Mucosa of descending colon (tissue), 3 donors: ENCODE measurements around the gene ENAH. TPM values are rescaled to one million over a fixed set of nuclear protein-coding genes. Genes with fewer than 3 reads are reported as not detected.

Experiments used
- ATAC-seq: fragments of 200-7000 bp; cut with Tn5 transposase; one replicate; pipeline ENCODE4 v1.9.1; 2020; ENCODE audit warnings: mild to moderate bottlenecking, moderate library complexity
- DNase-seq, 3 donors: peaks; one replicate each; pipeline ENCODE4 v3.0.0-alpha.2; 2020
- H3K36me3 ChIP-seq: fragments of 200-600 bp; one replicate; pipeline ENCODE4 v1.8.0; 2021; ENCODE audit warnings: low read depth, mild to moderate bottlenecking
- H3K4me1 ChIP-seq: fragments of 200-600 bp; one replicate; pipeline ENCODE4 v1.8.0; 2021; ENCODE audit warnings: low read depth, mild to moderate bottlenecking
- H3K4me3 ChIP-seq: fragments of 200-600 bp; one replicate; pipeline ENCODE4 v1.8.0; 2021; ENCODE audit warnings: mild to moderate bottlenecking
- H3K9me3 ChIP-seq: fragments of 200-600 bp; one replicate; pipeline ENCODE4 v1.8.0; 2021; ENCODE audit warnings: mild to moderate bottlenecking
- intact Hi-C, 2 donors: fragments of 100-400 bp; cut with DNase I in 1 of 2; cut with micrococcal nuclease in 1 of 2; formaldehyde crosslinking; loops; one replicate each; pipeline versions ENCODE4 v1.11.0 to v1.11.1; 2022; cut with DNase I, micrococcal nuclease
- total RNA-seq, 3 donors: library from RNA; stranded (reverse); fragmentation: NEBNext Ultra II Directional in 2 of 3; extraction: Animal tissue kit (Norgen Biotek cat#: 25700) in 2 of 3; gene quantifications; one replicate each; pipeline versions ENCODE4 v1.2.1 to v1.2.4, GENCODE V29; 2021 to 2023
- TF ChIP-seq, protein P1 (sequence below): fragments of 200-600 bp; IDR thresholded peaks from one replicate; pipeline ENCODE4 v1.8.0; 2022; ENCODE audit warnings: antibody characterized with exemption, mild to moderate bottlenecking
- donor health status: DM: no; HTN: no; CAD: no; lungs with moderate emphysema.
- donor health status: DM: no; HTN: no; CAD: no.
- donor health status: DM: no; HTN: yes; CAD: no.

Gene ENAH
- total RNA-seq, 3 donors from 2014 or later = 17.6 to 130 (median 41.3) TPM

DNA sequence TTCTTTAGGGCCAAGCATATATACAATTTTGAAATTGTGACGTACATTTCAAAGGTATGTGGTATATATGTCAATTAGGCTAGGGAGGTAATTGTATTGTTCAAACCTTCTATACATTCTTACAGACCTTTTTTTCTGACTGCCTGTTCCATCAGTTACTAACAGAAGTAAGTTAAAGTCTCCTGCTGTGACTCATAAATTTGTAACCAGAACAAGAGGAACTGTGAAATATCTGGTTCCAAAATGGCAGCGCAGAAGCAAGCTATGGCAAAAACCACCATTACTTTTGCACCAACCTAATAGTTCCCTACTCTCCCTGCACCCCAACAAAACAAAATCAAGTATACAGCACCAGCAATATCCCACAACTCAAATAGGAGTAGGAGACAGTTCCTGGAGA lies 93.6 kb downstream of the ENAH start:
- H3K36me3 ChIP-seq = no peaks in the 10 kb centered on the region
- DNase-seq = no peak
- intact Hi-C loops = loop anchor here in 1 of 2 donors (10.0 kb wide), 1 partner anchor 215 kb away; the partner anchor contains the start of gene SRP9
- no peak for ATAC-seq
- H3K9me3 ChIP-seq = no peaks in the 10 kb centered on the region
- H3K4me1 ChIP-seq = no peaks in the 10 kb centered on the region
- no peak overlapping the region for H3K4me3 ChIP-seq
- TF ChIP-seq, protein P1, sequence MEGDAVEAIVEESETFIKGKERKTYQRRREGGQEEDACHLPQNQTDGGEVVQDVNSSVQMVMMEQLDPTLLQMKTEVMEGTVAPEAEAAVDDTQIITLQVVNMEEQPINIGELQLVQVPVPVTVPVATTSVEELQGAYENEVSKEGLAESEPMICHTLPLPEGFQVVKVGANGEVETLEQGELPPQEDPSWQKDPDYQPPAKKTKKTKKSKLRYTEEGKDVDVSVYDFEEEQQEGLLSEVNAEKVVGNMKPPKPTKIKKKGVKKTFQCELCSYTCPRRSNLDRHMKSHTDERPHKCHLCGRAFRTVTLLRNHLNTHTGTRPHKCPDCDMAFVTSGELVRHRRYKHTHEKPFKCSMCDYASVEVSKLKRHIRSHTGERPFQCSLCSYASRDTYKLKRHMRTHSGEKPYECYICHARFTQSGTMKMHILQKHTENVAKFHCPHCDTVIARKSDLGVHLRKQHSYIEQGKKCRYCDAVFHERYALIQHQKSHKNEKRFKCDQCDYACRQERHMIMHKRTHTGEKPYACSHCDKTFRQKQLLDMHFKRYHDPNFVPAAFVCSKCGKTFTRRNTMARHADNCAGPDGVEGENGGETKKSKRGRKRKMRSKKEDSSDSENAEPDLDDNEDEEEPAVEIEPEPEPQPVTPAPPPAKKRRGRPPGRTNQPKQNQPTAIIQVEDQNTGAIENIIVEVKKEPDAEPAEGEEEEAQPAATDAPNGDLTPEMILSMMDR = no peak

DNA sequence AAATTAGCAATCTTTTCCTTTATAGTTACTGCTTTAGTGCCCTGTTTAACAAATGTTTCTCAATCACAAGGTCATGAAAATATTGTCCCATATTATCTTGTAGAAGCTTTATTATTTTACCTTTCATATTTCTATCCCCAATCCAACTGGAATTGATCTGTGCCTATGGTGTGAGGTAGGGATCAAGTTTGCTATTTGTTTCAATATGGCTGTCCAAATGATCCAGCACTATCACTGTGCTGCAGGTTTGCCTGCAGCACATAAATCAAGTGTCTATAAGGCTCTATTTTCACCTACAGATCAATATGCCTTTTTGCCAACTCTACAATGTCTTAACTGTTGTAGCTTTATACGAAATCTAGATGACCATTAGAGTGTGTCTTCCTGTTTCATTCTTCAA lies 96.2 kb downstream of the ENAH start:
- no peak for DNase-seq
- intact Hi-C loops = loop anchor here in 1 of 2 donors (10.0 kb wide), 1 partner anchor 218 kb away; the partner anchor contains the start of gene SRP9

DNA sequence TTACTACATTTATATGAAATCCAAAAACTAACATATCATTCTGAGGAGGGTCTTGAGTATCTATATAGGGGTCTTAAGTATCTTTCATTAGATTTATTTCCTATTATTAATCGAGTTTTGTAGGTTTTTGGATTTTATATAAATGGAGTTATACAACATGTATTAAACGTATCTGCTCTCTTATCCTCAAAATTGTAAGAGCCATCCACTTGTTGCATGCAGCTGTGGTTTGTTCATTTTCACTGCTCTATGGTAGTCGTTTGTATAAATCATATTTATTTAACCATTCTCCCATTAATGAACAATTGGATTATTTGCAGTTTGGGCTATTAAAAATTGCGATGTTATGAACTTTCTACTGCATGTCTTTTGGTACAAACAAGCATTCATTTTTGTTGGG lies 97.1 kb downstream of the ENAH start:
- H3K4me1 ChIP-seq = no peaks in the 10 kb centered on the region
- intact Hi-C loops = loop anchor here in 1 of 2 donors (10.0 kb wide), 1 partner anchor 219 kb away; the partner anchor contains the start of gene SRP9
- TF ChIP-seq, protein P1 = no peak
- H3K36me3 ChIP-seq = no peaks in the 10 kb centered on the region
- no peaks in the 10 kb centered on the region for H3K9me3 ChIP-seq
- H3K4me3 ChIP-seq = no peak overlapping the region
- ATAC-seq (no peak), DNase-seq (no peak)

More for the DNA sequence above, 96.2 kb downstream of the ENAH start:
- Histone ChIP-seq H3K4me3 (no peak overlapping the region), H3K4me1 (no peaks in the 10 kb centered on the region), H3K36me3 (no peaks in the 10 kb centered on the region), H3K9me3 (no peaks in the 10 kb centered on the region)
- TF ChIP-seq, protein P1 = no peak
- no peak for ATAC-seq

DNA sequence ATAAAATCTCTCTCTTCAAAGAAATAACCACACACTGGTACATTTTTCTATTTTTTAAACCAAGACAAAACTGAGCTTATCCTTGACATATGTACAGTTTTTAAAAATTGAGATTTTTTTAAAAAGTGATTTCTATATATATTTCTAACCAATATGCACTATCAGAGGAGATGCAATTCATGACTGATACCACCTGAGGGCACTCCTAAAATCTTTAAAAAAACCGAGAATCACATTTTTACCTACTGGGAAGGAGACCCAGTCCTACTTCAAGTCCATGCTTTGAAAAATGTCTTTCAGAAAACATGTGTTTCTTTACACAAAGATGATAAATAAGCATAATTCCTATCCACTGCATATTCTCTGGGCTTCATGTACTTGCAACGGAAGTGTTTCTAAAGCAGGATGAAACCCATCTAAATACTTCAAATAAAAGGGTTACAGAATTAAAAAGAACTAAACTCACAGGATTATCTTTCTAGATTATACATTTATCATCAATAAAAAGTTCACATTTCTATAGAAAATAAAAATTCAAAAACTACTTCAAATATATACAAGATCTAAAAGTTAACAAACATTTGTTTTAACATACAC lies 98.6 kb downstream of the ENAH start:
- TF ChIP-seq, protein P1 = no peak
- Histone ChIP-seq H3K4me1 (no peaks in the 10 kb centered on the region), H3K9me3 (no peaks in the 10 kb centered on the region), H3K4me3 (no peak overlapping the region), H3K36me3 (no peaks in the 10 kb centered on the region)
- intact Hi-C loops = loop anchor here in 1 of 2 donors (10.0 kb wide), 1 partner anchor 220 kb away; the partner anchor contains the start of gene SRP9
- no peak for ATAC-seq
- no peak for DNase-seq

DNA sequence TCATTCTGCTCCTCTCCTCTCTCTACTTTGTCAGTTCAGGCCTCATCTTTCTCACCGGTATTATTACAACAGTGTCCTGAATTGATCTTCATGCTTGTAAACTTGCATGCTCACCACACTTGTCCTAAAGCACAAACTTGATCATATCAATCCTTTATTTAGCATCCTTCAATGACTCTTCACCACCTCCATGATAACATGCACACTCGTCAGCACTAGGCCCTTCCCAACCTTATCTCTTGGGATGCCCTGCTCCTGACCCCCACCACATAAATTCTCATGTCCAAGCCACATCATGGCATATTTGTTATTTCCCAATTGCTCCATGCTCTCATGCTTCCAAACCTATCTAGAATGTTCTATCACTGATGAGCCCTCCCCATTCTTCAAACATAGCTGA lies 103.1 kb downstream of the ENAH start:
- H3K9me3 ChIP-seq = no peaks in the 10 kb centered on the region
- TF ChIP-seq, protein P1 = no peak
- ATAC-seq (no peak), DNase-seq (no peak)
- no peaks in the 10 kb centered on the region for H3K4me1 ChIP-seq
- no peak overlapping the region for H3K4me3 ChIP-seq
- H3K36me3 ChIP-seq = no peaks in the 10 kb centered on the region
- intact Hi-C loops = loop anchor here in 1 of 2 donors (10.0 kb wide), 1 partner anchor 225 kb away; the partner anchor contains the start of gene SRP9
